ENCODE data around the gene ST14.

The ST14 gene

DNA sequence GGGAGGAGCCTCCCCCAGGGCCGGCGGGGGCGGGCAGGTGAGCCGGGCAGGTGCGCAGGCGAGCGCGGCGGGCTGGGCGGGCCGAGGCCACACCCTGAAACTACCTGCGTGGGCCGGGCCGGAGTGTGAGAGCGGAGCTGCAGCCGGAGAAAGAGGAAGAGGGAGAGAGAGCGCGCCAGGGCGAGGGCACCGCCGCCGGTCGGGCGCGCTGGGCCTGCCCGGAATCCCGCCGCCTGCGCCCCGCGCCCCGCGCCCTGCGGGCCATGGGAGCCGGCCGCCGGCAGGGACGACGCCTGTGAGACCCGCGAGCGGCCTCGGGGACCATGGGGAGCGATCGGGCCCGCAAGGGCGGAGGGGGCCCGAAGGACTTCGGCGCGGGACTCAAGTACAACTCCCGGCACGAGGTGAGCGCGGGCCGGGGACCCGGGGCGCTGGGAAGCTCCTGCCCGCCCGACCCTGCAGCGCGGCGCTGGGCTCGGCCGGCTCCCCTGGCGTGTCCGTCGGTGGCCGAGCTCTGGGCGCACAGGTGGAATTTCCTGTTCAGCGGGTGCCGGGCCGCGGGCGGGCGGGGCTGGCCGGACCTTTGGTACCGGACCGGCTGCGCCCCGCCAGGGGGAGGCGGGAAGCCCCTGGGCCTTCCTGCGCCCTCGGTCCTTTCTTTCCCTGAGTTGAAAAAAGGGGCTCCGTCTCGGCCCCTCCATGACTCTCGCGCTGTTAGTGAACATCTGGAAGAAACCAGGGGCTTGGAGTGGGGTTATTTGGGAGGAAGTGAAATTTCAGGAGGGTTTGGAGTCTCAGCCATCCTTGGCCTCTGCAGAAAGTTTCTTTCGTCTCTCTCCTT lies at the start of gene ST14:
ST14 (plus strand) TSS at position 126 of the 841 bp plus-strand sequence; CDS start at position 324, 198 bp downstream.
- peak; percentile 44 for DNase-seq (ENCODE audit: low spot score)

DNA sequence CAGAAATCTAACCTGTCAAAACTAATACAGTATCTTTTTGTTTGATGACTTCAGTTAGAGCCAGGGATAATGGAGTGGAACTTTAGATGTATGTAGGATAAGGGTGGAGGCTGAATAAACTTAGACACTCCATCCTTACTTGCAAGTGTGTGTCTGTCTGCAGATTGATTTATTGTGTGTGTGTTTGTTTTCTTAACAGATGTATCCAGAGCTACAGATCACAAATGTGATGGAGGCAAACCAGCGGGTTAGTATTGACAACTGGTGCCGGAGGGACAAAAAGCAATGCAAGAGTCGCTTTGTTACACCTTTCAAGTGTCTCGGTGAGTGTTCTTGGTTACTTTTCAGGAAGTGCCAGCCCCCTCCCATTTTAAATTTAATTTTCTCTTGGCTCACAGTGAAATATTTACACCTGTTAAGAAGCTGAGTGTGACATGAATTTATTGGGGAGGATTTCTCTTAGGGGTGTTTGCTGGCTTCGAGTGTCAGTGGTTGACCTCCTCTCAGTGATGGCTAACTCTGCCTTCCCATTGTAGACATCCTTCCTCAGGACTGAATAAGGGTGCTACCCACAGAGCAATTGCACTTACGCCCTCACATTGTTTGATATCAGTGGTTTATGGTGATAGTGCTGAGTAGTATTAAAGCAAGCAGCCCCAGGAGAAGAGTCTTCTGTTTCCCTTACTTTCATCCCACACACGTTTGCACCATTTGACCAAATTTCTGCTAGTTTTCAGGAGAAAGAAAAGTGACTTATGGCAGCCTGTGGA lies 49.1 kb upstream of the ST14 start:
- no peak for DNase-seq (ENCODE audit: low spot score)

DNA sequence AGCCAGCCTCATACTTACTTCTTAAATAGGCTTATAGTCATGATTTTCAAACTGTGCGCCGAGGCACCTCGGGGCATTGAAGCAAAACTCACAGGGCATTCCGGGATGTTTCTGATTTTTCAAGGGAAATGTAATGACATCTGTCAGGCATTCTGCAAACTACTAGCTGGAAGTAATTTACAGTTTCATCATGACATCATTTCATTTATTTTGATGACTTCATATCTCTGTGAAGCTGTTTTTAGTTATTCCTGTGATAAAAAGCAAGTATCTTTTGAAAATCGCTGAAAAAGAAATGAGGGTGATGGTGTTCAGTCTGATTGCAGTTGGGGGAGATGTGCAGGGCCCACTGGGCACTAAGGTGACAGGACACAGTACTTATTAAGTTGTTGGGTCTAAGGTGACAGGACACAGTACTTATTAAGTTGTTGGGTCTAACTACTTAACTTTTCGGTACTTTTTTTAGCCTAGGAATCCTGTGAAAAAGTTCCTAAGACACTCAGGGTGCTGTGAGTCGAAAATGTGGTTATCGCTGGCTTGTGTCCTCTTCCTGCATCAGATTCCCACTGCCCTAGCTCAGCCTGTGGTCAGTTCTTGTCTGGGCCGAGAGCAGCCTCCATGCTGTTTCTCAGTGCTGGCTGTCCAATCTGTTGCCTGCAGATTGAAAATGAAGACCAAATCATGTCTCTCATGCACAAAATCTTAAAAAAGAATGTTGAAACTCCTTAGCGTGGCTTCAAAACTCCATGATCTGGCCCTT lies 47.3 kb upstream of the ST14 start:
- no peak for DNase-seq (ENCODE audit: low spot score)

DNA sequence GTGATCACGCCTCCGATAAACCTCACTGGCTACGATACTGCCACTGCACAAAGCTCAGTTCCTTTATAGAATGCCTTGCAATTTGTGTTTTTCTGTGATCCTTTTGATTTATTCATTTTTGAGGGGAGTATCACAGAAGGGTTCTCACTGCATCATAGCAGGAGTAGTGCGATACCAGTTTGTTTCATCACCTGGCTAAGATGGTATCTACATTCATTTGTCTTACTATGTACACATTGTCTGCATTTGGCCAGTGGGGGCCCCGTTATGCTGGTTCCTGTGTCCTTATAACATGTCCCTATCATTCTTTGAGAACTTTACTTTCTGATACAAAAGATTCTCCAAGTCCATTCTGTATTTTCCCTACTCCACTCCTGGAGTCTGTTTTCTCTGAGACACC lies 45.3 kb upstream of the ST14 start:
- no peak for DNase-seq (ENCODE audit: low spot score)

DNA sequence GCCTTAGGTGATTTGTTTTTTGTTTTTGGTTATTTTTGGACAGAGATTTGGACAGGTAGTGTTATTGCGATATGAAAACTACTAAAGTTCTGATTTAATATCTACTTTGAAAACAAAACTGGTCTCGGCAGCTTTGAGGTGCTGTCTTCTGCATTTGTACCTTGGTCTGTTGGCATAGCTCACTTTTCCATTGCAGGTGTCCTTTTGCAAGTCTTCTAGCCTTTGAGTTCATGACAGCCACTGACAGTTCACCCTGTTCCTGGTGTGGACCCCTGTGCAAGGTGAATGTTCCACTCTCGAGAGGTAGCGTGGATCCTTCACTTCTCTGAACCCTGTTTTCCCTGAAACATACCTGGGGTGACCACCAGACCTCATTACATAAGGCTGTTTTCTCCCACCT lies 44.9 kb upstream of the ST14 start:
- no peak for DNase-seq (ENCODE audit: low spot score)

DNA sequence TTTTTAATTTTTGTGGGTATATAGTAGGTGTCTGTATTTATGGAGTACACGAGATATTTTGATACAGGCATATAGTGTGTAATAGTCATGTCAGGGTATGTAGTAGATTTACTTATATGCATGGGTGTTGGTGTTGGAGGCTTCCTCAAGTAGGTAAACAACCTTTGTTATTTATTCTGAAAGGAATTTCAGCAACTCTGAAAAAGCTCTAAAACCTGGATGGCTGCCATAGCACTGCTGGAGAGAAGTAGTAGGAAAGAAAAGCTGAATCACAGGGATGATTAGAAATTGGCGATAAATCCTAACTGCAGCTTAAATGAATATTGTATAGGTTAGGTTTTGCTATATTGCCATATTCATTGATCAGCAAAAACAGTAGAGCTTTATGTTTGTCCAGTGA lies 44.4 kb upstream of the ST14 start:
- DNase-seq (ENCODE audit: low spot score) = no peak

DNA sequence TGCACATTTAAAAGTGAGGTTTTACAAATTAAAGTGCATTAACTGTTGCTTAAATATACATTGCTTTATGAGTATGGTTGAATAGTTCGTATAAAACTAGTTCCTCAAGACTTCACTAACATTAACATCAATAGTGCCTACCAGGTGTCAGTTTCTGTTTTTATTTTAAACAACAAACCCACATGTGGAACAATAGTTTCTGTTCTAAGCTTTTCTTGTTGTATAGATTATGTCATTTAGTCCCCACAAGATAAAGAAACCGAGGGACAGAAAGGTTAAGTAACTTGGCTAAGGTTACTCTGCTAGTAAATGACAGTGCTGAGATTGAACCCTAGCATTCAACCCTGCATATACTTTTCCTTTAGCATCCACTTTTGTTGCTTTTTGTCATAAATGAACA lies 41.4 kb upstream of the ST14 start:
- DNase-seq (ENCODE audit: low spot score) = no peak

DNA sequence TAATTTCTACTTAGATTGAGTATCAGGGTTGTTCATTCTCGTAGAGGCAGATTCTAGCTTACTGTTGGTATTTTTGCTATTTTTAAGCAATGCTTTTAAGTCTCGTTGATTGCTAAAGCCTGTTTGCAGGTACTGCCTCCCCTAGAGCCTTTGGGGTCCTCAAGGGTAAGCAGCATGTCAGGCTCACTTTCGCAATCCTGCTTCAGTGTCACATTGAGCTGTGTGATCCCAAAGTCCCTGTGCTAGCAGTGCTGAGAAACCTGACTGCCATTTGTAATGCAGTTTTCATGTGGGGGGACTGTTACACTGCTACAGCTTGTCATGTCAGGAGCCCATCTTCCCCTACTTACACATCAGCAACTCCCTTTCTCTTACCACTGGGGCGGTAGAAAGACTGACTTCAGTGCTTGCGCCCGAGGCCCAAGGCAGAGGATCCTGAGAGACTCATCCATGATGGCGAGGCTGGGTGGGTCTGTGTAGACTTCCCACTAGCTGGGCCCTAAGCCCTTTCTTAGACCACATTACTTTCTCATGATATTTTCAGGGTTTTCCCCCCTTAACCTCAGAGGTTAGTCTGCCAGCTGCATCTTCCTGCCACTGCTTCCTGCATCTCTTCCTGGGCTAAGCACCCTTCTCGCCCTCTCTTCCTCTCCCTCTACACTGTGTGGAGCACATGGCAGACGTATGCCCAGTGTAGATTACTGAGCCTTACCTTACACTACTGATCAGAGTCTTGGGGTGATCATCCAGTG lies 40.8 kb upstream of the ST14 start:
- no peak for DNase-seq (ENCODE audit: low spot score)

DNA sequence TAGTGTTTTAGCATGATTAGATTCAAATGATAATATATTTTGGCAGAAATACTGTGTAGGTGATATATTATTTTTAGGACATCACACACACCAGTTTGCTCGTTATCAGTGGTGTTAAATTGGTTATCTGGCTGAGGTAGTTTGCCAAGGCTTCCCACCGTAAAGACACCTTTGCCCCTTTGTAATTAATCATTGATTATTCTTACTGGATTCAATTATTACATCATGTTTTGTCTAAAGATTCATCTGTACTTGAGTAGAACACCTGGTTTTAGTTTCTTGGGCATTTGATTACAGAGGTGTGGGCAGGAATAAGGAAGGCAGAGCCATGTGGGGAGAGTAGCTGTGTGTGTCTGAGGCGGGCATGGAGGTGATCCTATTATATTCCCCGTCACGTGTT lies 39.5 kb upstream of the ST14 start:
- DNase-seq (ENCODE audit: low spot score) = no peak

DNA sequence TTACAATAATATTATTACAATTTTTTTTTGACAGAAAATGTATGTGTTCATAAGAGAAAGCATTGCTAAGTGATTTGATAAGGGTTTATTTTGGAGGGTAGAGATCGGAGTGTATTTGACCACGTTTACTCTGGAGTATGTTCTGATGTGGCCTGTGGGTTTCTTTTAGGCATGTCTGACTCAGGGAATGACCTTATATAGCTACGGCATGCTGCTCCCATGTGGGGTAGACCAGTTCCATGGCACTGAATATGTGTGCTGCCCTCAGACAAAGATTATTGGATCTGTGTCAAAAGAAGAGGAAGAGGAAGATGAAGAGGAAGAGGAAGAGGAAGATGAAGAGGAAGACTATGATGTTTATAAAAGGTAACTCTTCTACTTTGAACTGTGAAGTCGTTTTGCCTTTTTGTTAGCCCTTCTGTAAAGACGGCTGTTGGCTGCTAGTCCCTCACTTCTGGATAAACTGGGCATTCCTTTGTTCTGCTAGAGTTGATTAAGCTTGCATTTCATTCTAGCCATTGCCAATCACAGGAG lies 38.1 kb upstream of the ST14 start:
- peak; percentile 65 for DNase-seq (ENCODE audit: low spot score)

DNA sequence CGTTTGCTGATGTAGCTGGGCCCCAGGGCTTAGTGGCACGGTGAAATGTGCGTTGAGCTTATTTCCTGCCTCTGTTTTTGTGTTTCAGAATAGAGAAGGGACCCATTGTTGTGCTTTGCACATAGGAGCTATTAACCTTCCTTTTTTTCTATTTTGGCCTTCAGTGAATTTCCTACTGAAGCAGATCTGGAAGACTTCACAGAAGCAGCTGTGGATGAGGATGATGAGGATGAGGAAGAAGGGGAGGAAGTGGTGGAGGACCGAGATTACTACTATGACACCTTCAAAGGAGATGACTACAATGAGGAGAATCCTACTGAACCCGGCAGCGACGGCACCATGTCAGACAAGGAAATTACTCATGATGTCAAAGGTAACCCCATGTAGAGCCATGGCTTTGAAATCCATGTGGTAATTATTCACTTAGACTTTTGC lies 37.4 kb upstream of the ST14 start:
- no peak for DNase-seq (ENCODE audit: low spot score)

DNA sequence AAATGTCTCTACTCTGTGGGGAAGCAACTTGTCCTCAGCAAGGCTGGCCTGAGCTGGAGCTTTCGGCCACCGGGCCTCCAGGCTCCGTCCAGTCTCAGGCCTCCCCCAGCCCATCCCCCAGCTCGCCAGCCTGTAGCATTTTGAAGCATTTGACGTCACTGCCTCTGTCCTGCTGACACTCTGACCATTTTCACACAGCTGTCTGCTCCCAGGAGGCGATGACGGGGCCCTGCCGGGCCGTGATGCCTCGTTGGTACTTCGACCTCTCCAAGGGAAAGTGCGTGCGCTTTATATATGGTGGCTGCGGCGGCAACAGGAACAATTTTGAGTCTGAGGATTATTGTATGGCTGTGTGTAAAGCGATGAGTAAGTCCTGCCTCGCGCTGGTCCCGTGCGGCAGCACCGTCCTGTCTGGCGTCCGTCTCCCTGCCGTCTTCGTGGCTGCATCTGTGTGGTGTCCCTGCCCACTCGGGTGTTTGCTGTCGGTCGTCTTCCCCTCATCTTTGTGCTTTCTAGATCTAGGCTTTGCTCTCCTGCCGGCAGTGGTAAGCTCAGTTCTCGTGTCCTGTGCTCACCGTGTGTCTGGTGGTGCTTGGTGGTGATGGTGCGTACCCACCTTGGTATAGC lies 36.1 kb upstream of the ST14 start:
- no peak for DNase-seq (ENCODE audit: low spot score)

DNA sequence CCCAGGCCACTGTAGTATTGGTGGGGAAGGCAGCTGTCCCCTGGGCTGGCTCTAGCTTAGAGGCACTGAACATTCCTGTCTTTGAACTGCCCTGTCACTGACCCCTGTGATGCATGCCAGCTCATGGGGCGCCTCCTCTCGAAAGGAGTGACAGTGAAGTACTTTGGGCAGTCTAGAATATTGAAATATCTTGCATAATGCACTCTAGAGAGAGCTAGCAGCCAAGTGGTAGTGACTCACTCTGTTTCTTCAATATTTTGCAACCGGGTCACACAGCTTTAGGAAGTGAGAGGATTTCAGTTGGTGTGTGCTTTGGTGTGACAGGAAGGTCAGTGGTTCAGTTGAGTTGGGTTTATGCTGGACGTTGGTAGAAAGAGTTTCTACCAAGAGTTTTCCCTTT lies 35.5 kb upstream of the ST14 start:
- DNase-seq (ENCODE audit: low spot score) = peak; percentile 87

DNA sequence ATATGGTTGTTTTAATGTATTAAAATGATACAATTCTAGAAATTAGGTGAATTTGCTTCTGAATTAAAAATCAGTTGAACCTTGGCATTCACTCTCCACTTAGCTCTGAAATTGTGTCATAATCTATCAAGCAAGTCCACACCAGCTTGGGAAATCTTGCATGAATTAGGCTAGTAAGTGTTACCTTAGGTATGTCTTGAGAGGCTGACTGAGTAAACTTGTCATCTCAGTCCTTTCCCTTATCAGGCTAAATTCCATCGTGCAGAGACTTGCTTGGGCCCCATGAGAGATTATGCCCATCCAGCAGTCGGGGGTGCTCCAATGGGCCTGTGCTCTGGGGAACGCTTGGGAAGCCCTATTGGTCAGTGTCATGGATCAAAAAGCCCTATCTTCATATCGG lies 33.9 kb upstream of the ST14 start:
- DNase-seq (ENCODE audit: low spot score) = no peak

DNA sequence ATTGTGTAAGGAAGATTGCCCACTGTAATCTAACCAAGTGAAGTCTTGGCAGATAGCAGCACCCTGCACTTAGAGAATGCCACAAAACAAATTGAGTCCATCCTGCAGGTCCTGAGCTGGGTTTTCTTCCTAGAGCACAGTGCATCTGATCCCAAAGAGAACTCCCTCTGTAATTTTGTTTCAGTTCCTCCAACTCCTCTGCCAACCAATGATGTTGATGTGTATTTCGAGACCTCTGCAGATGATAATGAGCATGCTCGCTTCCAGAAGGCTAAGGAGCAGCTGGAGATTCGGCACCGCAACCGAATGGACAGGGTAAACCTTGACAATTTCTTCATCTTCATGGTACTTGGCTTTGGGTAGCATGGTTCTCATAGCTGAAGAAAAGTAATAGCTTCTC lies 33.1 kb upstream of the ST14 start:
- no peak for DNase-seq (ENCODE audit: low spot score)

DNA sequence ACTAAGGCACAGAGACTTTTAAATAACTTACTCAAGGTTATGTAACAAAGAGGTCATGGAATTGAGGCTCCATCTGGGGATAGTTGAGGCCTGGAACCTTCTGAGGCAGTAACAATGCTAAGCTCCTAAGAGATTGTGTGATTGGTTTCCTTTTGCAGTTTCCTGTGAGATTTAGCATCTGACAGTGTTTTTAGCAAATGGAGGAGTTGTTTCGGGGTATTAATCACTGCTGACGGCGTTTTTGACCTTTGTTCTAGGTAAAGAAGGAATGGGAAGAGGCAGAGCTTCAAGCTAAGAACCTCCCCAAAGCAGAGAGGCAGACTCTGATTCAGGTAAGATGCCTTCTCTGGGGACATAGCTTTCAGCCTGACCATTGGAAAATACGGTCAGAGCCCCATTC lies 32.1 kb upstream of the ST14 start:
- DNase-seq (ENCODE audit: low spot score) = no peak

DNA sequence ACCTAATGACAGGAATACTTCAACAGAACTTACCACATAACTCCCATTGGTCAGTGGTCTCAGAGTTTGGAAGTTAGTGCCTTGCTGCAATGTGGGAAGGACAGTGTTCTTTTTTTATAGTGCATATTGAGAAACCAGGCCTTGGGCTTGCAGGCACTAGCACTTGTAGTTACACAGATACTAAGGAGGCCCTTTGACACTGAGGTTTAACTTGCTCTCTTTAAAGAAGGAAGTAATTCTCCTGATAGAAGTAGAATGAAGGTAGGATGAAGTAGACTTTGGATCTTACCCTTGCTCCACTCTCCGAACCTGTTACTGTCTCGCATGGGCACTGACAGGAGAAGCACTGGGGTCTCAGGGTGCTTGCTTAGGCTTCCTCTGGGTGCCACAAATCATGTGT lies 31.0 kb upstream of the ST14 start:
- no peak for DNase-seq (ENCODE audit: low spot score)

DNA sequence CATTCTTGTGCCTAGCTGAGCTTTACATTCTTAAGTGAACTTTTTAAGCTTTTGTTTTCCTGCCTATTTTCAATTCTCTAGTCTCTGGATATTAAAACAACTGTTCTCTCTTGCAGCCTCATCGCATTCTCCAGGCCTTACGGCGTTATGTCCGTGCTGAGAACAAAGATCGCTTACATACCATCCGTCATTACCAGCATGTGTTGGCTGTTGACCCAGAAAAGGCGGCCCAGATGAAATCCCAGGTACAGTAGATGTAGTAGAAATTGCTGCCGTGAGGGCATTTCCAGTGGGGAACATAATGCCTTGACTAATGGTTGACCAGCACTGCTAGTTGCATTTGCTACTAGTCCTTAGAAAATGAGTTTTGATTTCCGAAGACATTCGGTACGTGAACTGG lies 29.7 kb upstream of the ST14 start:
- DNase-seq (ENCODE audit: low spot score) = no peak

DNA sequence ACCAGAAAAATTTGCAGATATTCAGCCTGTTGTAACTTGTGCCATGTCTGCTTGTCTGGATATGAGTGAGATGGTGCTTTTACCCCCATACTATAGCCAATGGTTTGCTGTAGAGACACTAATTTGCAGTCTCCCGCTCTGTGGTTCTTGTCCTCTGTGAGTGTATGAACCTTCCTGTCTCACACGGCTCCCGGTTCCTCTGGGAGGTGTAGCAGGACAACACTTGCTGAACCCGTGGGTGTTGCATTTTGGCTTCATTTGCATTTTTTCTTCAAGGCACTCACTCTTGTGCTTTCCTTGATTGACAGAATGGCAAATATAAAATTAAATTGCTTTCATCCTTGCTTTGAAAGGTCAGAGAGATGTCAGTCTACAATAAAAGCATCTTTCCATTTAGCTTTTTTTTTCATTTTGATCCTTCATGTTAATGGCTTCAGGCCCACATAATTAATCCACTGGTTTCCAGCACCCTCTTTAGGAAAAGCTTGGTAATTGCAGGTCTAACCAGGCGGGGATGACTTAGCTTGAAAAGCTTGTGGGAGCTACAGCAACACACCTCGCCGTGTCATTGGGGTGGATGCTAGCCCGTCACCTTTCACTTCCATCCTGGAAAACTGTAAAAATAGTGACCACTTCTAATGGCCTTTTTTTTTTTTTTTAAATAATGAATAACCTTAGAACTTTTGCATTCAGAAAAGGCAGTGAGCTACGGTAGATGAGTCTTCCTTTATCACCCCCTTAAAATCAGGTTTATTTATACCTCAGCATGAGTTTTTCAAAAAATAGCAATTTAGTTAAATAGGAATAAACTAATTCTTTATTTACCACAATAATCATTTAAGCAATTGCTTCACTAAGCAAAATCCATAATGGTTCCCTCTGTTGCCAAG lies 27.4 kb upstream of the ST14 start:
- peak; percentile 82 for DNase-seq (ENCODE audit: low spot score)

DNA sequence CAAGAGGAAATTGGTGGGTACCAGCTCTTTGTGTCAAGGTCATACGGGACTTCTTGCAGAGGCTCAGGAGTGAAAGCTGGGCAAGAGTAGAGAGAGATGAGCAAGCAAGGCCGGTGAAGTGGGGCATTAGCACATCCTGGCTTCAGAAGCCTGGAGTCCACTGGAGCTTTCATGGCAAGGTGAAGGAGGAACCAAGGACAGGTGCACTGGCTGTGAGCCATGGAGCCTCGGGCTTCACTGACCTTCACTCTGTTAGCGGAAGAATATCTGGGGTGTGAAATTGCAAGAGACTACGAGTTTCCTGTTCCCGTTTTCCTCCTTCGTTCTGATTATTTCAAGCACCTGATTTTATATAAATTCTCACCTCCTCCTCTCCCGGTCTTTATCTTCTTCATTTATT lies 25.9 kb upstream of the ST14 start:
- DNase-seq (ENCODE audit: low spot score) = no peak
